Measurements from ENCODE around the gene ESRRA.
"Not testable (repeated sequence)": the region's sequence is repeated elsewhere in the genome, so short reads cannot be mapped to it uniquely, and the experiment has no call there.

ESRRA gene

GRCh38 chr11:64320556-64320955 is 15.2 kb downstream of the ESRRA start:
- H3K4me3 ChIP-seq (ENCODE audit: low read depth in 1 of 2, low read length in 1 of 2): no peak overlapping the region
- TF ChIP-seq CTCF (IDR thresholded peaks at IDR 0.05): no peak
- peak overlapping the region; percentile 96 for H3K27ac ChIP-seq

GRCh38 chr11:64321026-64321425 is 15.7 kb downstream of the ESRRA start:
- Histone ChIP-seq H3K36me3 (peaks cover 38% of the 10 kb centered on the region), H3K27ac (peak overlapping the region; percentile 96), H3K4me3 (ENCODE audit: low read depth in 1 of 2, low read length in 1 of 2) (no peak overlapping the region), H3K4me1 (ENCODE audit: control insufficient read depth in 1 of 2, insufficient read depth in 1 of 2, low read depth in 1 of 2, low read length in 1 of 2) (peaks cover 22 to 31% of the 10 kb centered on the region in 2 experiments), H3K27me3 (no peaks in the 10 kb centered on the region), H3K9me3 (no peaks in the 10 kb centered on the region)
- TF ChIP-seq CTCF (IDR thresholded peaks at IDR 0.05): no peak

More at GRCh38 chr11:64320556-64320955, 15.2 kb downstream of the ESRRA start:
- Histone ChIP-seq H3K27me3 (no peaks in the 10 kb centered on the region), H3K4me1 (ENCODE audit: control insufficient read depth in 1 of 2, insufficient read depth in 1 of 2, low read depth in 1 of 2, low read length in 1 of 2) (peaks cover 22 to 31% of the 10 kb centered on the region in 2 experiments), H3K36me3 (peaks cover 43% of the 10 kb centered on the region), H3K9me3 (no peaks in the 10 kb centered on the region)

- Histone ChIP-seq H3K4me3 (ENCODE audit: low read depth in 1 of 2, low read length in 1 of 2) (no peak overlapping the region), H3K9me3 (no peaks in the 10 kb centered on the region), H3K36me3 (peaks cover 33% of the 10 kb centered on the region), H3K27me3 (no peaks in the 10 kb centered on the region), H3K4me1 (ENCODE audit: control insufficient read depth in 1 of 2, insufficient read depth in 1 of 2, low read depth in 1 of 2, low read length in 1 of 2) (peaks cover 22 to 26% of the 10 kb centered on the region in 2 experiments), H3K27ac (peak overlapping the region; percentile 96)
- no peak for TF ChIP-seq CTCF (IDR thresholded peaks at IDR 0.05)
Observed at GRCh38 chr11:64321533-64321932, 16.2 kb downstream of the ESRRA start.

GRCh38 chr11:64322925-64323260 is 17.6 kb downstream of the ESRRA start:
- Histone ChIP-seq H3K4me1 (ENCODE audit: control insufficient read depth in 1 of 2, insufficient read depth in 1 of 2, low read depth in 1 of 2, low read length in 1 of 2) (peaks cover 14 to 18% of the 10 kb centered on the region in 2 experiments), H3K27ac (no peak overlapping the region), H3K36me3 (peaks cover 33% of the 10 kb centered on the region), H3K27me3 (no peaks in the 10 kb centered on the region), H3K9me3 (no peaks in the 10 kb centered on the region), H3K4me3 (ENCODE audit: low read depth in 1 of 2, low read length in 1 of 2) (no peak overlapping the region)
- TF ChIP-seq CTCF (IDR thresholded peaks at IDR 0.05): no peak

GRCh38 chr11:64323373-64323772 is 18.0 kb downstream of the ESRRA start:
- H3K9me3 ChIP-seq: no peaks in the 10 kb centered on the region
- H3K4me3 ChIP-seq (ENCODE audit: low read depth in 1 of 2, low read length in 1 of 2): no peak overlapping the region
- H3K4me1 ChIP-seq (ENCODE audit: control insufficient read depth in 1 of 2, insufficient read depth in 1 of 2, low read depth in 1 of 2, low read length in 1 of 2): peaks cover 14% of the 10 kb centered on the region in 2 experiments
- H3K36me3 ChIP-seq: peaks cover 33% of the 10 kb centered on the region
- H3K27me3 ChIP-seq: no peaks in the 10 kb centered on the region
- no peak for TF ChIP-seq CTCF (IDR thresholded peaks at IDR 0.05)
- H3K27ac ChIP-seq: no peak overlapping the region

GRCh38 chr11:64323984-64324383 is 18.7 kb downstream of the ESRRA start:
- H3K4me3 ChIP-seq (ENCODE audit: low read depth in 1 of 2, low read length in 1 of 2); H3K27me3 ChIP-seq; H3K27ac ChIP-seq; H3K9me3 ChIP-seq: not testable (repeated sequence)
- peaks cover 33% of the 10 kb centered on the region for H3K36me3 ChIP-seq
- peaks cover 9 to 11% of the 10 kb centered on the region in 2 experiments for H3K4me1 ChIP-seq (ENCODE audit: control insufficient read depth in 1 of 2, insufficient read depth in 1 of 2, low read depth in 1 of 2, low read length in 1 of 2)
